SU-DHL-6 (cell line): ENCODE measurements around the gene GXYLT1.

ENCODE experiments used
- CTCF ChIP-seq: fragments of 200-600 bp; sonication (generic); IDR thresholded peaks from one replicate; pipeline ENCODE4 v1.5.1; 2017; ENCODE audit warnings: antibody characterized with exemption, mild to moderate bottlenecking, low read length, moderate library complexity; ENCODE audit not compliant: insufficient read depth, poor library complexity, severe bottlenecking
- EZH2phosphoT487 ChIP-seq: fragments of 200-600 bp; sonication (generic), shearing (Covaris generic); conservative IDR thresholded peaks from 2 replicates; pipeline ENCODE4 v1.6.1; 2018; ENCODE audit warnings: mild to moderate bottlenecking, antibody characterized with exemption, low read length, moderate library complexity, mixed read lengths

DNA sequence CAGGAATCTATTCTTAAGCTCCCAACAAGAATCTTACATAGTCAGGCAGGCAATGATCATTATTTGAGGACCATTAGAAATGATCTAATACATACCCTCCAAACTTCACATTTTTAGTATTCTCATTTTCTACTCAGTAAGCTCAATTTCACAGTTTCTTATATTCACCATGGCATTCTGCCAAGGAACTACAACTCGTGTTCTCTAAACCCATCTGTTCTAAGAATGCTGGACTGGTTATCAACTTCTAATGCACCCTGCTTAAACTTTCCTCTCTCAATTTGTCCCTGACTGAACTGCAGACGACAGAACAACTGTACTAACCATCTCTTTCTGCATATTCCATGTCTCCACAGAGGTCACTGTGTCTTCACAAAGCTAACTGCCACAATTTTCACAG lies 58.6 kb downstream of the GXYLT1 start:
- TF ChIP-seq CTCF: no peak
- TF ChIP-seq EZH2phosphoT487: no peak
